Neural cell (in vitro differentiated cells): ENCODE measurements around the gene TMEM135. TPM values are rescaled to one million over a fixed set of nuclear protein-coding genes. Genes with fewer than 3 reads are reported as not detected.

ENCODE experiments used
- H2AFZ ChIP-seq: fragments of 200-600, 300-800 bp; sonication (generic), shearing (Covaris generic); 2 replicates; pipeline ENCODE4 v1.6.0; 2014; ENCODE audit warnings: low read depth, mild to moderate bottlenecking, antibody characterized with exemption, low read length, moderate library complexity
- H3F3A ChIP-seq: fragments of 200-600 bp; shearing (Covaris generic); 2 replicates; pipeline ENCODE4 v1.6.1; 2016; ENCODE audit warnings: mild to moderate bottlenecking, moderate library complexity, mixed read lengths, antibody characterized with exemption, low read length; ENCODE audit not compliant: insufficient read depth, poor library complexity, severe bottlenecking
- H3K27ac ChIP-seq: fragments of 200-600, 300-800 bp; sonication (generic), shearing (Covaris generic); 2 replicates; pipeline ENCODE4 v1.5.1; 2014; ENCODE audit warnings: mild to moderate bottlenecking, low read length, moderate library complexity
- H3K27me3 ChIP-seq: fragments of 300-800, 200-600 bp; sonication (generic), shearing (Covaris generic); 2 replicates; pipeline ENCODE4 v1.6.0; 2014; ENCODE audit warnings: mild to moderate bottlenecking, low read depth, low read length, moderate library complexity; ENCODE audit not compliant: insufficient read depth
- H3K36me3 ChIP-seq: fragments of 300-800, 200-600 bp; sonication (generic), shearing (Covaris generic); 2 replicates; pipeline ENCODE4 v1.5.1; 2014; ENCODE audit warnings: mild to moderate bottlenecking, antibody characterized with exemption, low read length, moderate library complexity; ENCODE audit not compliant: insufficient read depth
- H3K4me2 ChIP-seq: fragments of 300-800, 200-600 bp; sonication (generic), shearing (Covaris generic); 2 replicates; pipeline ENCODE4 v1.6.0; 2014; ENCODE audit warnings: mild to moderate bottlenecking, low read length
- H3K4me3 ChIP-seq: fragments of 300-800, 200-600 bp; sonication (generic), shearing (Covaris generic); 2 replicates; pipeline ENCODE4 v1.5.1; 2014; ENCODE audit warnings: mild to moderate bottlenecking, low read length, moderate library complexity
- H3K79me2 ChIP-seq: fragments of 200-600 bp; shearing (Covaris generic); replicated peaks from 2 replicates; pipeline ENCODE4 v1.6.0; 2014; ENCODE audit warnings: mild to moderate bottlenecking, low read length, moderate library complexity; ENCODE audit not compliant: insufficient read depth
- H3K9ac ChIP-seq: fragments of 300-800, 200-600 bp; sonication (generic), shearing (Covaris generic); 2 replicates; pipeline ENCODE4 v1.6.1; 2016; ENCODE audit warnings: mild to moderate bottlenecking, low read length, mixed read lengths
- H3K9me2 ChIP-seq: fragments of 200-600 bp; shearing (Covaris generic); 2 replicates; pipeline ENCODE4 v1.6.1; 2016; ENCODE audit warnings: mild to moderate bottlenecking, low read length, mixed read lengths; ENCODE audit not compliant: insufficient read depth
- H3K9me3 ChIP-seq: fragments of 200-600, 300-800 bp; sonication (generic), shearing (Covaris generic); 2 replicates; pipeline ENCODE4 v1.6.1; 2016; ENCODE audit warnings: mild to moderate bottlenecking, mixed run types, low read length, moderate library complexity, mixed read lengths
- H4K20me1 ChIP-seq: fragments of 200-600 bp; shearing (Covaris generic); 2 replicates; pipeline ENCODE4 v1.6.1; 2016; ENCODE audit warnings: mild to moderate bottlenecking, mixed run types; ENCODE audit not compliant: insufficient read depth
- CTCF ChIP-seq: fragments of 450-650 bp; IDR thresholded peaks from 2 replicates; pipeline ENCODE4 v1.5.1; 2014; ENCODE audit warnings: antibody characterized with exemption, mild to moderate bottlenecking, moderate library complexity; ENCODE audit not compliant: poor library complexity, severe bottlenecking
- EP300 ChIP-seq: fragments of 450-650 bp; conservative IDR thresholded peaks from 2 replicates; pipeline ENCODE4 v1.6.1; 2014; ENCODE audit warnings: antibody characterized with exemption, mild to moderate bottlenecking, moderate library complexity; ENCODE audit not compliant: poor library complexity, severe bottlenecking
- EZH2 ChIP-seq: fragments of 200-600, 300-800 bp; shearing (Covaris generic), sonication (generic); IDR thresholded peaks from 2 replicates; pipeline ENCODE4 v1.6.1; 2014; ENCODE audit warnings: antibody characterized with exemption, low read length, borderline replicate concordance, mild to moderate bottlenecking; ENCODE audit not compliant: insufficient read depth, poor library complexity, severe bottlenecking
- MXI1 ChIP-seq: fragments of 450-650 bp; conservative IDR thresholded peaks from 2 replicates; pipeline ENCODE4 v1.6.1; 2014; ENCODE audit warnings: antibody characterized with exemption, mild to moderate bottlenecking; ENCODE audit not compliant: poor library complexity, severe bottlenecking
- POLR2AphosphoS5 ChIP-seq: IDR thresholded peaks from 2 replicates; pipeline ENCODE4 v1.6.1; 2012
- RAD21 ChIP-seq: fragments of 450-650 bp; conservative IDR thresholded peaks from 2 replicates; pipeline ENCODE4 v1.6.1; 2014; ENCODE audit warnings: antibody characterized with exemption, mild to moderate bottlenecking, moderate library complexity
- REST ChIP-seq: IDR thresholded peaks from 2 replicates; pipeline ENCODE4 v1.6.1; 2012; ENCODE audit warnings: borderline replicate concordance
- SMC3 ChIP-seq: fragments of 450-650 bp; conservative IDR thresholded peaks from 2 replicates; pipeline ENCODE4 v1.6.1; 2014; ENCODE audit warnings: antibody characterized with exemption, mild to moderate bottlenecking, moderate library complexity; ENCODE audit not compliant: poor library complexity
- TAF1 ChIP-seq: IDR thresholded peaks from 2 replicates; pipeline ENCODE4 v1.6.1; 2012; ENCODE audit warnings: low read depth
- polyA plus RNA-seq: library from polyadenylated mRNA; depleted of rRNA; stranded (reverse); fragments of >200 nt; gene quantifications from 2 replicates; pipeline ENCODE4 v1.2.3, GENCODE V29; 2014

Gene TMEM135
- polyA plus RNA-seq, 1 donor from 2014 or later, result 15.6 TPM

- no peak overlapping the region for H3K27ac ChIP-seq
- no peak overlapping the region for H2AFZ ChIP-seq
- TF ChIP-seq EZH2, result no peak
- TF ChIP-seq SMC3, result no peak
- TF ChIP-seq CTCF, result no peak
- TF ChIP-seq POLR2AphosphoS5, result no peak
- H3K36me3 ChIP-seq, result no peaks in the 10 kb centered on the region
- H3K9me3 ChIP-seq, result no peaks in the 10 kb centered on the region
- no peaks in the 10 kb centered on the region for H3K9me2 ChIP-seq
- no peaks in the 10 kb centered on the region for H3K27me3 ChIP-seq
- H3K79me2 ChIP-seq, result no peaks in the 10 kb centered on the region
- H3K4me2 ChIP-seq, result no peak overlapping the region
- H3K4me3 ChIP-seq, result no peak overlapping the region
- H3K9ac ChIP-seq, result no peak overlapping the region
- H3F3A ChIP-seq, result no peaks in the 10 kb centered on the region
- peaks cover 3% of the 10 kb centered on the region for H4K20me1 ChIP-seq
Measured at GRCh38 chr11:87300640-87301380, 263.1 kb downstream of the TMEM135 start.

GRCh38 chr11:87301785-87302540, 264.2 kb downstream of the TMEM135 start:
- Histone ChIP-seq H4K20me1 (peaks cover 3% of the 10 kb centered on the region), H3K9me2 (no peaks in the 10 kb centered on the region), H2AFZ (no peak overlapping the region), H3K27ac (no peak overlapping the region), H3K9me3 (no peaks in the 10 kb centered on the region), H3K4me3 (no peak overlapping the region), H3K27me3 (no peaks in the 10 kb centered on the region), H3K36me3 (no peaks in the 10 kb centered on the region), H3K4me2 (no peak overlapping the region), H3K9ac (no peak overlapping the region), H3F3A (no peaks in the 10 kb centered on the region), H3K79me2 (no peaks in the 10 kb centered on the region)
- TF ChIP-seq RAD21, result no peak
- no peak for TF ChIP-seq TAF1
- TF ChIP-seq MXI1, result no peak
- TF ChIP-seq EZH2, result no peak
- no peak for TF ChIP-seq CTCF
- no peak for TF ChIP-seq REST
- no peak for TF ChIP-seq POLR2AphosphoS5
- no peak for TF ChIP-seq SMC3
- TF ChIP-seq EP300, result no peak
